ENCODE data around the gene CFDP1. TPM values are rescaled to one million over a fixed set of nuclear protein-coding genes. Genes with fewer than 3 reads are reported as not detected.

Gene CFDP1
- total and polyA plus RNA-seq, 2 donors, result 71.0 to 78.8 TPM

GRCh38 chr16:75323198-75323597 is 110.1 kb downstream of the CFDP1 start:
- no peak for DNase-seq (ENCODE audit: extremely low spot score)
- no peak overlapping the region for H3K4me3 ChIP-seq (ENCODE audit: low read depth, low read length)
- no peak overlapping the region for H3K27ac ChIP-seq (ENCODE audit: low read depth)
- no peaks in the 10 kb centered on the region for H3K36me3 ChIP-seq (ENCODE audit: insufficient read depth)
- H3K4me1 ChIP-seq (ENCODE audit: insufficient read depth), result no peaks in the 10 kb centered on the region
- 74% methylated on average over 4 of the region's 4 CpGs for WGBS

GRCh38 chr16:75322740-75323139 is 110.6 kb downstream of the CFDP1 start:
- Histone ChIP-seq H3K27ac (ENCODE audit: low read depth) (no peak overlapping the region), H3K36me3 (ENCODE audit: insufficient read depth) (no peaks in the 10 kb centered on the region), H3K4me1 (ENCODE audit: insufficient read depth) (no peaks in the 10 kb centered on the region), H3K4me3 (ENCODE audit: low read depth, low read length) (no peak overlapping the region)
- 84% methylated on average over 3 of the region's 3 CpGs for WGBS
- no peak for DNase-seq (ENCODE audit: extremely low spot score)

- Histone ChIP-seq H3K27ac (ENCODE audit: low read depth) (no peak overlapping the region), H3K4me3 (ENCODE audit: low read depth, low read length) (no peak overlapping the region), H3K4me1 (ENCODE audit: insufficient read depth) (no peaks in the 10 kb centered on the region), H3K36me3 (ENCODE audit: insufficient read depth) (no peaks in the 10 kb centered on the region)
- DNase-seq (ENCODE audit: extremely low spot score), result no peak
- 63% methylated on average over 3 of the region's 3 CpGs for WGBS
Observed at GRCh38 chr16:75320435-75320834, 112.9 kb downstream of the CFDP1 start.

- no peak for DNase-seq (ENCODE audit: extremely low spot score)
- WGBS, result 60% methylated on average over 13 of the region's 13 CpGs
- Histone ChIP-seq H3K27ac (ENCODE audit: low read depth) (no peak overlapping the region), H3K4me1 (ENCODE audit: insufficient read depth) (no peaks in the 10 kb centered on the region), H3K36me3 (ENCODE audit: insufficient read depth) (no peaks in the 10 kb centered on the region), H3K4me3 (ENCODE audit: low read depth, low read length) (no peak overlapping the region)
Observed at GRCh38 chr16:75319513-75320411, 113.5 kb downstream of the CFDP1 start.

- Histone ChIP-seq H3K36me3 (ENCODE audit: insufficient read depth) (no peaks in the 10 kb centered on the region), H3K4me1 (ENCODE audit: insufficient read depth) (no peaks in the 10 kb centered on the region), H3K4me3 (ENCODE audit: low read depth, low read length) (no peak overlapping the region), H3K27ac (ENCODE audit: low read depth) (no peak overlapping the region)
- WGBS, result 91% methylated on average over 3 of the region's 3 CpGs
- no peak for DNase-seq (ENCODE audit: extremely low spot score)
Observed at GRCh38 chr16:75318737-75319136, 114.6 kb downstream of the CFDP1 start.

GRCh38 chr16:75317532-75317931 is 115.8 kb downstream of the CFDP1 start:
- no peak overlapping the region for H3K4me3 ChIP-seq (ENCODE audit: low read depth, low read length)
- no peak for DNase-seq (ENCODE audit: extremely low spot score)
- H3K4me1 ChIP-seq (ENCODE audit: insufficient read depth), result no peaks in the 10 kb centered on the region
- no peak overlapping the region for H3K27ac ChIP-seq (ENCODE audit: low read depth)
- WGBS, result 79% methylated on average over 4 of the region's 4 CpGs
- H3K36me3 ChIP-seq (ENCODE audit: insufficient read depth), result no peaks in the 10 kb centered on the region

- Histone ChIP-seq H3K27ac (ENCODE audit: low read depth) (no peak overlapping the region), H3K4me1 (ENCODE audit: insufficient read depth) (no peaks in the 10 kb centered on the region), H3K36me3 (ENCODE audit: insufficient read depth) (no peaks in the 10 kb centered on the region), H3K4me3 (ENCODE audit: low read depth, low read length) (no peak overlapping the region)
- DNase-seq (ENCODE audit: extremely low spot score), result no peak
- 76% methylated on average over 7 of the region's 7 CpGs for WGBS
Observed at GRCh38 chr16:75317101-75317522, 116.2 kb downstream of the CFDP1 start.

GRCh38 chr16:75315539-75316306 is 117.6 kb downstream of the CFDP1 start:
- whole genome bisulfite sequencing, result 96% methylated on average over 6 of the region's 6 CpGs

GRCh38 chr16:75312875-75313274 is 120.4 kb downstream of the CFDP1 start:
- Histone ChIP-seq H3K4me3 (ENCODE audit: low read depth, low read length) (no peak overlapping the region), H3K36me3 (ENCODE audit: insufficient read depth) (no peaks in the 10 kb centered on the region), H3K27ac (ENCODE audit: low read depth) (no peak overlapping the region), H3K4me1 (ENCODE audit: insufficient read depth) (no peaks in the 10 kb centered on the region)
- DNase-seq (ENCODE audit: extremely low spot score), result no peak
- WGBS, result 83% methylated on average over 4 of the region's 4 CpGs

More at GRCh38 chr16:75315539-75316306, 117.6 kb downstream of the CFDP1 start:
- Histone ChIP-seq H3K36me3 (ENCODE audit: insufficient read depth) (no peaks in the 10 kb centered on the region), H3K4me1 (ENCODE audit: insufficient read depth) (no peaks in the 10 kb centered on the region), H3K27ac (ENCODE audit: low read depth) (no peak overlapping the region), H3K4me3 (ENCODE audit: low read depth, low read length) (no peak overlapping the region)
- no peak for DNase-seq (ENCODE audit: extremely low spot score)

GRCh38 chr16:75311383-75311938 is 121.8 kb downstream of the CFDP1 start:
- H3K4me3 ChIP-seq (ENCODE audit: low read depth, low read length), result no peak overlapping the region
- no peak overlapping the region for H3K27ac ChIP-seq (ENCODE audit: low read depth)
- H3K4me1 ChIP-seq (ENCODE audit: insufficient read depth), result no peaks in the 10 kb centered on the region
- no peak for DNase-seq (ENCODE audit: extremely low spot score)
- no peaks in the 10 kb centered on the region for H3K36me3 ChIP-seq (ENCODE audit: insufficient read depth)
- WGBS, result 35% methylated on average over 3 of the region's 3 CpGs

GRCh38 chr16:75310541-75310940 is 122.8 kb downstream of the CFDP1 start:
- WGBS, result 71% methylated on average over 3 of the region's 3 CpGs
- no peaks in the 10 kb centered on the region for H3K36me3 ChIP-seq (ENCODE audit: insufficient read depth)
- H3K4me1 ChIP-seq (ENCODE audit: insufficient read depth), result no peaks in the 10 kb centered on the region
- H3K27ac ChIP-seq (ENCODE audit: low read depth), result no peak overlapping the region
- H3K4me3 ChIP-seq (ENCODE audit: low read depth, low read length), result no peak overlapping the region
- DNase-seq (ENCODE audit: extremely low spot score), result no peak

- no peak for DNase-seq (ENCODE audit: extremely low spot score)
- Histone ChIP-seq H3K36me3 (ENCODE audit: insufficient read depth) (no peaks in the 10 kb centered on the region), H3K4me1 (ENCODE audit: insufficient read depth) (no peaks in the 10 kb centered on the region), H3K4me3 (ENCODE audit: low read depth, low read length) (no peak overlapping the region), H3K27ac (ENCODE audit: low read depth) (no peak overlapping the region)
- 99% methylated on average over 1 of the region's 1 CpG for WGBS
Observed at GRCh38 chr16:75309899-75310430, 123.3 kb downstream of the CFDP1 start.

GRCh38 chr16:75309156-75309555 is 124.1 kb downstream of the CFDP1 start:
- no peak for DNase-seq (ENCODE audit: extremely low spot score)
- Histone ChIP-seq H3K4me3 (ENCODE audit: low read depth, low read length) (no peak overlapping the region), H3K27ac (ENCODE audit: low read depth) (no peak overlapping the region), H3K36me3 (ENCODE audit: insufficient read depth) (no peaks in the 10 kb centered on the region), H3K4me1 (ENCODE audit: insufficient read depth) (peaks cover 2% of the 10 kb centered on the region)
- WGBS, result 94% methylated on average over 8 of the region's 8 CpGs
